Sigmoid colon (tissue), 4 donors: Measurements from ENCODE around the gene FFAR1.

Source experiments
- EP300 ChIP-seq, 4 donors: sonication (generic); formaldehyde crosslinking; IDR thresholded peaks; one replicate each; pipeline ENCODE4 v1.6.1; 2017; ENCODE audit warnings: antibody characterized with exemption in 4 of 4
- POLR2AphosphoS5 ChIP-seq, 4 donors: sonication (generic); formaldehyde crosslinking; IDR thresholded peaks; one replicate each; pipeline ENCODE4 v1.6.1; 2017; ENCODE audit warnings: antibody characterized with exemption in 4 of 4
- TF ChIP-seq, protein P1 (sequence below), 4 experiments: fragments of 450-650 bp in 3 of 4; fragments of 200-600 bp in 1 of 4; IDR thresholded peaks; one replicate each; pipeline ENCODE4 v1.5.1; 2016 to 2019; ENCODE audit warnings: antibody characterized with exemption in 4 of 4, mild to moderate bottlenecking in 3 of 4, moderate library complexity in 2 of 4

DNA sequence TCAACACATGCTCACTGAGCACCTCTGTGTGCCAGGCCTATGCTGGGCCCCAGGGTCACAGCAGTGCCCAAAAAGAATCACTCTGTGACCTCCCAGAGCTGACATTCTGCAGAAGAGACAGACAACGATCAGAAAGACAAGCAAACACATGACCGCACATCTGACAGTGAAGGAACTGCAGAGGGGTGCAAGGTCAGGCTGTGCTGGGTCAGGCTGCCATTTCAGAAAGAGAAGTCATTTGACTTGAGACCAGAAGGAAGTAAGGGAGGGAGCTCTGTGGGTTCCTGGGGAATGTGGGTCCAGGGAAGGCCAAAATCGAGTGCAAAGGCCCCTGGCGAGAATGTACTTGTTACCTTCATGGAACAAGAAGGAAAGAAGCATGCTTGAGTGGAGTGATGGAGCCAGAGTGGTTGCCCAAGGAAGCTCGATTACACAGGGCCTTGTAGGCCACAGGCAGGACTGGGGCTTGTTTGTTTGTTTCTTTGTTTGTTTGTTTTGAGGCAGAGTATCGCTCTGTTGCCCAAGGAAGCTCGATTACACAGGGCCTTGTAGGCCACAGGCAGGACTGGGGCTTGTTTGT is 30.1 kb upstream of the FFAR1 start:
- TF ChIP-seq, protein P1, sequence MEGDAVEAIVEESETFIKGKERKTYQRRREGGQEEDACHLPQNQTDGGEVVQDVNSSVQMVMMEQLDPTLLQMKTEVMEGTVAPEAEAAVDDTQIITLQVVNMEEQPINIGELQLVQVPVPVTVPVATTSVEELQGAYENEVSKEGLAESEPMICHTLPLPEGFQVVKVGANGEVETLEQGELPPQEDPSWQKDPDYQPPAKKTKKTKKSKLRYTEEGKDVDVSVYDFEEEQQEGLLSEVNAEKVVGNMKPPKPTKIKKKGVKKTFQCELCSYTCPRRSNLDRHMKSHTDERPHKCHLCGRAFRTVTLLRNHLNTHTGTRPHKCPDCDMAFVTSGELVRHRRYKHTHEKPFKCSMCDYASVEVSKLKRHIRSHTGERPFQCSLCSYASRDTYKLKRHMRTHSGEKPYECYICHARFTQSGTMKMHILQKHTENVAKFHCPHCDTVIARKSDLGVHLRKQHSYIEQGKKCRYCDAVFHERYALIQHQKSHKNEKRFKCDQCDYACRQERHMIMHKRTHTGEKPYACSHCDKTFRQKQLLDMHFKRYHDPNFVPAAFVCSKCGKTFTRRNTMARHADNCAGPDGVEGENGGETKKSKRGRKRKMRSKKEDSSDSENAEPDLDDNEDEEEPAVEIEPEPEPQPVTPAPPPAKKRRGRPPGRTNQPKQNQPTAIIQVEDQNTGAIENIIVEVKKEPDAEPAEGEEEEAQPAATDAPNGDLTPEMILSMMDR (IDR thresholded peaks at IDR 0.05): no peak
- TF ChIP-seq POLR2AphosphoS5 (IDR thresholded peaks at IDR 0.05) (no peak), EP300 (IDR thresholded peaks at IDR 0.05) (no peak)
